ENCODE measurements around the gene OGFOD1.

Gene OGFOD1

GRCh38 chr16:56428091-56428490, 23.3 kb upstream of the OGFOD1 start:
- DNase-seq, result no peak

GRCh38 chr16:56436258-56436657, 15.1 kb upstream of the OGFOD1 start:
- DNase-seq, result no peak

- no peak for DNase-seq
Measured at GRCh38 chr16:56438038-56438437, 13.3 kb upstream of the OGFOD1 start.

GRCh38 chr16:56447286-56447685, 4.1 kb upstream of the OGFOD1 start:
- no peak for DNase-seq

- no peak for DNase-seq
Measured at GRCh38 chr16:56448005-56448404, 3.3 kb upstream of the OGFOD1 start.

- DNase-seq, result no peak
Measured at GRCh38 chr16:56450275-56450985, 924 bp upstream of the OGFOD1 start.

- DNase-seq, result peak; percentile 8
Measured at GRCh38 chr16:56451753-56452689, 667 bp downstream of the OGFOD1 start.

GRCh38 chr16:56457927-56458470, 6.6 kb downstream of the OGFOD1 start:
- no peak for DNase-seq

- DNase-seq, result no peak
Measured at GRCh38 chr16:56460101-56460500, 8.7 kb downstream of the OGFOD1 start.

GRCh38 chr16:56462064-56462796, 10.9 kb downstream of the OGFOD1 start:
- no peak for DNase-seq

GRCh38 chr16:56463153-56463552, 11.8 kb downstream of the OGFOD1 start:
- DNase-seq, result no peak

- no peak for DNase-seq
Measured at GRCh38 chr16:56466344-56466743, 15.0 kb downstream of the OGFOD1 start.

- DNase-seq, result no peak
Measured at GRCh38 chr16:56468800-56469199, 17.4 kb downstream of the OGFOD1 start.

- DNase-seq, result no peak
Measured at GRCh38 chr16:56469748-56470147, 18.4 kb downstream of the OGFOD1 start.

GRCh38 chr16:56470232-56470631, 18.9 kb downstream of the OGFOD1 start:
- no peak for DNase-seq

- DNase-seq, result no peak
Measured at GRCh38 chr16:56470666-56471065, 19.3 kb downstream of the OGFOD1 start.

- no peak for DNase-seq
Measured at GRCh38 chr16:56475201-56475600, 23.8 kb downstream of the OGFOD1 start.

GRCh38 chr16:56477096-56477878, 25.9 kb downstream of the OGFOD1 start:
- no peak for DNase-seq

- DNase-seq, result no peak
Measured at GRCh38 chr16:56478281-56479049, 27.1 kb downstream of the OGFOD1 start.

GRCh38 chr16:56479469-56479868, 28.1 kb downstream of the OGFOD1 start:
- no peak for DNase-seq

- no peak for DNase-seq
Measured at GRCh38 chr16:56480776-56481467, 29.6 kb downstream of the OGFOD1 start.
